PC-3 (cell line): ENCODE measurements around the gene STYXL2. TPM values are rescaled to one million over a fixed set of nuclear protein-coding genes. Genes with fewer than 3 reads are reported as not detected.

Source experiments
- ATAC-seq: fragments of 200-7000 bp; cut with Tn5 transposase; 2 replicates; pipeline ENCODE4 v1.9.1; 2020; ENCODE audit warnings: mild to moderate bottlenecking, moderate library complexity
- BruUV-seq: library from RNA; stranded (reverse); fragments of 400-500 nt; replicated peaks from 2 replicates; lab custom pipeline; 2021; lab: Mats Ljungman, UMichigan
- CTCF ChIA-PET: fragments of 300-600 bp; sonication (Branson Sonifier 250); formaldehyde crosslinking; loops from one replicate; lab custom pipeline; 2022; ENCODE audit warnings: antibody characterized with exemption; lab: Charles Lee
- POLR2A ChIA-PET: fragments of 300-600 bp; sonication (Branson Sonifier 250); formaldehyde crosslinking; loops from one replicate; lab custom pipeline; 2022; ENCODE audit warnings: antibody characterized with exemption; ENCODE audit not compliant: unreplicated experiment; lab: Charles Lee
- DNase-seq: peaks from one replicate; pipeline ENCODE4 v3.0.0-alpha.2; 2015
- H2AFZ ChIP-seq: fragments of 300-600 bp; sonication (generic); 2 replicates; pipeline ENCODE4 v1.6.0; 2016; ENCODE audit warnings: antibody characterized with exemption, low read length
- H3F3A ChIP-seq: fragments of 300-600 bp; sonication (generic); one replicate; pipeline ENCODE4 v1.6.0; 2017; ENCODE audit warnings: antibody characterized with exemption, low read length, control low read depth, mild to moderate bottlenecking; ENCODE audit not compliant: unreplicated experiment
- H3K27ac ChIP-seq: fragments of 300-600 bp; sonication (generic); 2 replicates; pipeline ENCODE4 v1.5.1; 2016; ENCODE audit warnings: mild to moderate bottlenecking, low read length
- H3K27me3 ChIP-seq: fragments of 300-600 bp; sonication (generic); 2 replicates; pipeline ENCODE4 v1.6.1; 2016; ENCODE audit warnings: low read length, mixed read lengths
- H3K36me3 ChIP-seq: fragments of 300-600 bp; sonication (generic); 2 replicates; pipeline ENCODE4 v1.6.1; 2016; ENCODE audit warnings: low read depth, mixed run types, low read length, mixed read lengths
- H3K4me1 ChIP-seq: fragments of 300-600 bp; sonication (generic); 2 replicates; pipeline ENCODE4 v1.5.1; 2016; ENCODE audit warnings: low read length; ENCODE audit not compliant: insufficient read depth
- H3K4me2 ChIP-seq: fragments of 300-600 bp; sonication (generic); 2 replicates; pipeline ENCODE4 v1.6.0; 2016; ENCODE audit warnings: low read length
- H3K4me3 ChIP-seq: fragments of 300-600 bp; sonication (generic); 2 replicates; pipeline ENCODE4 v1.5.1; 2016; ENCODE audit warnings: mild to moderate bottlenecking, low read length, mixed read lengths
- H3K79me2 ChIP-seq: fragments of 300-600 bp; sonication (generic); 2 replicates; pipeline ENCODE4 v1.6.1; 2017; ENCODE audit warnings: low read length, mixed read lengths
- H3K9ac ChIP-seq: fragments of 300-600 bp; sonication (generic); 2 replicates; pipeline ENCODE4 v1.6.0; 2016; ENCODE audit warnings: mild to moderate bottlenecking, low read length
- H3K9me2 ChIP-seq: fragments of 300-600 bp; sonication (generic); replicated peaks from 2 replicates; pipeline ENCODE4 v1.6.1; 2016; ENCODE audit warnings: mixed run types, low read length, mixed read lengths
- H3K9me3 ChIP-seq: fragments of 300-600 bp; sonication (generic); 2 replicates; pipeline ENCODE4 v1.6.1; 2016; ENCODE audit warnings: low read length, mixed read lengths
- H4K20me1 ChIP-seq: fragments of 300-600 bp; sonication (generic); 2 replicates; pipeline ENCODE4 v1.6.1; 2016; ENCODE audit warnings: low read length, mixed read lengths
- CTCF ChIP-seq: fragments of 300-600 bp; sonication (generic); conservative IDR thresholded peaks from 2 replicates; pipeline ENCODE4 v1.5.1; 2017; ENCODE audit warnings: antibody characterized with exemption, low read depth, mild to moderate bottlenecking, low read length
- EZH2 ChIP-seq: fragments of 300-600 bp; sonication (generic); IDR thresholded peaks from one replicate; pipeline ENCODE4 v1.6.1; 2017; ENCODE audit warnings: antibody characterized with exemption, mild to moderate bottlenecking, low read length; ENCODE audit not compliant: unreplicated experiment
- EZH2phosphoT487 ChIP-seq: fragments of 300-600 bp; sonication (generic); IDR thresholded peaks from 2 replicates; pipeline ENCODE4 v1.6.1; 2018; ENCODE audit warnings: mild to moderate bottlenecking, antibody characterized with exemption, low read length, borderline replicate concordance
- intact Hi-C: fragments of 100-400 bp; cut with micrococcal nuclease; formaldehyde crosslinking; loops from 2 replicates; pipeline ENCODE4 v1.9.0; 2023
- total RNA-seq: library from RNA; depleted of rRNA; stranded (reverse); fragments of >200 nt; gene quantifications from 2 replicates; pipeline ENCODE4 v1.2.3, GENCODE V29; 2014

STYXL2 gene
- total RNA-seq, 1 experiment from 2014 or later: not detected

DNA sequence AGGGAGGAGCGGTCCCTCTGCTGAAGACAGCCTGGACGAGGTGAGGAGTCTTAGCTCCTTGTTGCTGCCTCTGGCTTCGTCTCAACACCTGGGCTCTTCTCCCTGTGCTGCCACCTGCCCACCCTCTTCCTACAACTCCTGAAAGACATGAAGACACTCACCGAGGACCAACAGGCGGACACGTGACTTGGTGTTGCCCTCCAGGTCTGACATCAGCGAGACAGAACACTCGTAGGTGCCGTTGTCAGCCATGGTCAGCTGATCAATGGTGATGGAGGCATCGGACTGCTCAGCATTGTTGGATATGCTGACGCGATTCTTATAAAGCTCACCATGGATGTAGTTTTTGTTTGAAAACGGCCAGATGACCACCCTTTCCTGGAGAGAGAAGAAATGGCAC, 25.1 kb upstream of the STYXL2 start:
- BruUV-seq: no TSS peak
- no peak overlapping the region for H3K9ac ChIP-seq

GRCh38 chr1:167071286-167071685, 22.6 kb upstream of the STYXL2 start:
- Histone ChIP-seq H3K27me3 (no peaks in the 10 kb centered on the region), H3K4me2 (no peak overlapping the region), H3K36me3 (no peaks in the 10 kb centered on the region), H3F3A (no peaks in the 10 kb centered on the region), H3K4me1 (no peaks in the 10 kb centered on the region), H3K79me2 (no peaks in the 10 kb centered on the region), H4K20me1 (no peaks in the 10 kb centered on the region), H3K4me3 (no peak overlapping the region), H3K9ac (no peak overlapping the region), H3K27ac (no peak overlapping the region), H3K9me2 (no peaks in the 10 kb centered on the region), H2AFZ (no peak overlapping the region), H3K9me3 (no peaks in the 10 kb centered on the region)
- TF ChIP-seq EZH2phosphoT487 (no peak), CTCF (no peak), EZH2 (no peak)
- no peak for ATAC-seq
- BruUV-seq: no TSS peak
- intact Hi-C loops: no loop called here
- ChIA-PET CTCF (no interaction called here), POLR2A (no interaction called here)
- no peak for DNase-seq

More for the DNA sequence above, 25.1 kb upstream of the STYXL2 start:
- no peak overlapping the region for H3K27ac ChIP-seq
- no peak for ATAC-seq
- H3K9me3 ChIP-seq: no peaks in the 10 kb centered on the region
- no peaks in the 10 kb centered on the region for H4K20me1 ChIP-seq
- H3F3A ChIP-seq: no peaks in the 10 kb centered on the region
- POLR2A ChIA-PET: no interaction called here
- no peaks in the 10 kb centered on the region for H3K27me3 ChIP-seq
- H3K4me2 ChIP-seq: no peak overlapping the region
- H3K79me2 ChIP-seq: no peaks in the 10 kb centered on the region
- no peaks in the 10 kb centered on the region for H3K9me2 ChIP-seq
- TF ChIP-seq EZH2phosphoT487 (no peak), EZH2 (no peak), CTCF (no peak)
- no peak for DNase-seq
- intact Hi-C loops: loop anchor here (5.0 kb wide), 3 partner anchors 39 to 464 kb away; no protein-coding TSS in a partner anchor
- no peaks in the 10 kb centered on the region for H3K4me1 ChIP-seq
- CTCF ChIA-PET: interaction anchor here (0.7 to 1.0 kb wide), 2 partner anchors 56 to 152 kb away, joined by 3 to 4 read pairs; partner anchors contain the start of gene POU2F1
- no peak overlapping the region for H3K4me3 ChIP-seq
- H2AFZ ChIP-seq: no peak overlapping the region
- no peaks in the 10 kb centered on the region for H3K36me3 ChIP-seq

- no peaks in the 10 kb centered on the region for H3K4me1 ChIP-seq
- no peaks in the 10 kb centered on the region for H3K27me3 ChIP-seq
- H3F3A ChIP-seq: no peaks in the 10 kb centered on the region
- H3K36me3 ChIP-seq: no peaks in the 10 kb centered on the region
- POLR2A ChIA-PET: no interaction called here
- no peaks in the 10 kb centered on the region for H3K9me2 ChIP-seq
- DNase-seq (no peak), ATAC-seq (no peak)
- TF ChIP-seq CTCF: no peak
- no peak for TF ChIP-seq EZH2phosphoT487
- TF ChIP-seq EZH2: no peak
- H3K4me2 ChIP-seq: no peak overlapping the region
- H3K79me2 ChIP-seq: no peaks in the 10 kb centered on the region
- intact Hi-C loops: no loop called here
- no peaks in the 10 kb centered on the region for H4K20me1 ChIP-seq
- H3K9me3 ChIP-seq: no peaks in the 10 kb centered on the region
- no peak overlapping the region for H2AFZ ChIP-seq
- no TSS peak for BruUV-seq
- H3K4me3 ChIP-seq: no peak overlapping the region
- CTCF ChIA-PET: no interaction called here
- no peak overlapping the region for H3K27ac ChIP-seq
- no peak overlapping the region for H3K9ac ChIP-seq
Measured at GRCh38 chr1:167076136-167076710, 17.7 kb upstream of the STYXL2 start.
